ENCODE measurements around the gene TMEM183A.

The TMEM183A gene

DNA sequence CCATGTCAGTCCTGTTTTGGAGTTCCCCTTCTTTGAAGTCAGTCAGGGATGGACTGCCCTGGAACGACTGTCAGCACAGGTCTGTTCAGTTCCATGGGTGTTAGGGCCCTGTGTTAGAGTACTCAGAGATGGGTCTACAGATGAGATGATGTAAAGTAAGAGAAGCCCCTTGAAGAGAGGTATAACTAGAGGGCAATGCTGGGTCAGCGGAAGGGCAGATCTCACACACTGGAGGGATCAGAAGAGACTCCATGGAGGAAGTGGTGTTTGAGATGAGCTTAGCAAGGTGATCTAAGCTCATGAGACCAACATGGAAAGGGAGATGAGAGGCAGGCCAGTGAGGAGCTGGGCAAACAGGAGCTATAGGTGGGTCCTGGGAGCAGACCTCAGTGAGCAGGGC lies 26.7 kb downstream of the TMEM183A start:
- no peak overlapping the region for H3K27ac ChIP-seq
- no peaks in the 10 kb centered on the region for H3K27me3 ChIP-seq
- H3K36me3 ChIP-seq: no peaks in the 10 kb centered on the region
- no peak for TF ChIP-seq CTCF (IDR thresholded peaks at IDR 0.05)
- peaks cover 0 to 31% (median 21%) of the 10 kb centered on the region in 4 donors for H3K4me1 ChIP-seq
- intact Hi-C loops (cut with DNase I; ENCODE audit: low total_unique reads): no loop called here
- DNase-seq: no peak
- H3K4me3 ChIP-seq: no peak overlapping the region
- H3K9me3 ChIP-seq: no peaks in the 10 kb centered on the region

- H3K4me1 ChIP-seq: peaks cover 0 to 31% (median 17%) of the 10 kb centered on the region in 4 donors
- H3K27ac ChIP-seq: no peak overlapping the region
- TF ChIP-seq CTCF (IDR thresholded peaks at IDR 0.05): no peak
- H3K9me3 ChIP-seq: no peaks in the 10 kb centered on the region
- peak in 1 of 2 donors; percentile 51 for DNase-seq
- intact Hi-C loops (cut with DNase I; ENCODE audit: low total_unique reads): loop anchor here (5.0 kb wide), 1 partner anchor 293 kb away; no protein-coding TSS in a partner anchor
- no peak overlapping the region for H3K4me3 ChIP-seq
- H3K27me3 ChIP-seq: no peaks in the 10 kb centered on the region
- H3K36me3 ChIP-seq: no peaks in the 10 kb centered on the region
Observed at GRCh38 chr1:203034422-203035110, 27.4 kb downstream of the TMEM183A start.

DNA sequence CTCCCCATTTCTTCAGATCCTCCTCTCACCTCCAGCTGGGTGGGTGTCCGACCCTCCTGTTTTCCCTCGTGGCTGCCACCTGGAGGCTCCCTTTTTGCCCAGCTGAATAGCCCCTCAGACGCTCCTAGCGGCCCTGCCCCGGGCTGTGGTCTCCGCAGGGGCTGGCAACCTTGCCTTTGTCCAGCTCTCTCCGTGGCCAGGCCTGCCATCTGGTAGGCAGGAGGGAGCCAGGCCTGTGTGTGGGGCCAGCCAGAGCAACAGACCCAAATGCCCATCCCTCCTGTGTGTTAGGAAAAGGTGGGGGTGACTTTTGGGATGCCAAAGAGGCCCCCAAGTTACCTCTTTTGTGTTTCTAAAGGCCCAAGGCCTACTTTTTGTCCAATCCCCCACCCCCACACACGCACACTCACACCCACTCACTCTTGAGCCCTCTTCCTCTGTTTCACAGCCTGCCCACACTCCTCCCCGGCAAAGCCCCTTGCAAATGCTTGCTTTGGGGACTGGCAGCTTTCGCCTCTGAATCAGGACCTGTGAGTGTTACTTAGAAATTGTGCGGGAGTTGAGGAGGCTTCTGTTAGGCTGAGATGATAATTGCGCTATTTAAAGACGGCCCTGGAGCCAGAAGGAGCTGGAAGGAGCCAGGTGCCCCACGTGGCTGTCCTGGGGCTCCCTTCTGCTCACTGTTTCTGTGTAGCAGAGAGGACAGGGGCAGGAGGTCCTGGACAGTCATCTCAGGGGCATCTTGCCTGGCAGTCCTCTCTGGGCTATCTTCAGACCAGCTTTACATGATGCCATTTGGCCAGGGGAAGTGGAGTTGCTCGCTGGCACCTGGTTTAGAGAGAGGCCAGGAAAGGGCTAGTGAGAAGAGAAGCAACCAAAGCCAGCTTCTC lies 28.2 kb downstream of the TMEM183A start:
- H3K9me3 ChIP-seq: no peaks in the 10 kb centered on the region
- no peaks in the 10 kb centered on the region for H3K36me3 ChIP-seq
- no peak for TF ChIP-seq CTCF (IDR thresholded peaks at IDR 0.05)
- DNase-seq: no peak
- H3K4me1 ChIP-seq: peaks cover 0 to 26% (median 17%) of the 10 kb centered on the region in 4 donors
- H3K27me3 ChIP-seq: no peaks in the 10 kb centered on the region
- no peak overlapping the region for H3K27ac ChIP-seq
- intact Hi-C loops (cut with DNase I; ENCODE audit: low total_unique reads): loop anchor here (5.0 kb wide), 1 partner anchor 292 kb away; no protein-coding TSS in a partner anchor
- no peak overlapping the region for H3K4me3 ChIP-seq

DNA sequence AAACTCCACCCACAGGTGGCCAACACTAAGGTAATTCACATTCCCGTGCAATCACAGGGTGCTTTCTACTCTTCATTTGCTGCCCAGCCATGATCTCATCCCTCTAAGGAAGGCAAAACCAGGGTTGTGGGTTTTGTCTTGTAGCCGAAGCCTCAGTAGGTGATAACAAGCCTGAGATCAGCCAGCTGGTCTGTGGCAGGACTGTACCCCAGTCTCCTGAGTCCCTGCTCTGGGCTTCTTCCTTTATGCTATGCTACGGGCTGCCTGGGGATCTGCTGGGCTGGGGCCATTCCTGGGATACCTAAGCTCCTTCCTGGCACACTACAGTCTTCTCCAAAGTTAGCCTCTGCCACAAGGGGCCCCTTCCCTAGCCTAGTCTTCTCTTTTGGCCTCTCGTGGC lies 29.0 kb downstream of the TMEM183A start:
- Histone ChIP-seq H3K27me3 (no peaks in the 10 kb centered on the region), H3K9me3 (no peaks in the 10 kb centered on the region), H3K4me1 (peaks cover 0 to 26% (median 17%) of the 10 kb centered on the region in 4 donors), H3K4me3 (no peak overlapping the region), H3K36me3 (no peaks in the 10 kb centered on the region), H3K27ac (no peak overlapping the region)
- no peak for TF ChIP-seq CTCF (IDR thresholded peaks at IDR 0.05)
- intact Hi-C loops (cut with DNase I; ENCODE audit: low total_unique reads): loop anchor here (5.0 kb wide), 1 partner anchor 291 kb away; no protein-coding TSS in a partner anchor
- DNase-seq: no peak

- no peak for TF ChIP-seq CTCF (IDR thresholded peaks at IDR 0.05)
- no peaks in the 10 kb centered on the region for H3K9me3 ChIP-seq
- no peak overlapping the region for H3K4me3 ChIP-seq
- peaks cover 0 to 26% (median 17%) of the 10 kb centered on the region in 4 donors for H3K4me1 ChIP-seq
- H3K27ac ChIP-seq: no peak overlapping the region
- DNase-seq: no peak
- no peaks in the 10 kb centered on the region for H3K36me3 ChIP-seq
- no peaks in the 10 kb centered on the region for H3K27me3 ChIP-seq
- intact Hi-C loops (cut with DNase I; ENCODE audit: low total_unique reads): loop anchor here (5.0 kb wide), 1 partner anchor 291 kb away; no protein-coding TSS in a partner anchor
Observed at GRCh38 chr1:203036537-203036936, 29.4 kb downstream of the TMEM183A start.

Data from tibial artery (tissue), 4 donors.